PC-3 (cell line): Measurements from ENCODE around the gene MYH6.

Experiments used
- CTCF ChIP-seq: fragments of 300-600 bp; sonication (generic); conservative IDR thresholded peaks from 2 replicates; pipeline ENCODE4 v1.5.1; 2017; ENCODE audit warnings: antibody characterized with exemption, low read depth, mild to moderate bottlenecking, low read length
- EZH2 ChIP-seq: fragments of 300-600 bp; sonication (generic); IDR thresholded peaks from one replicate; pipeline ENCODE4 v1.6.1; 2017; ENCODE audit warnings: antibody characterized with exemption, mild to moderate bottlenecking, low read length; ENCODE audit not compliant: unreplicated experiment

GRCh38 chr14:23423657-23424056, 15.6 kb upstream of the MYH6 start:
- TF ChIP-seq CTCF: no peak
- TF ChIP-seq EZH2: no peak
